Stomach (tissue), 9 donors: Measurements from ENCODE around the gene KRT80. TPM values are rescaled to one million over a fixed set of nuclear protein-coding genes. Genes with fewer than 3 reads are reported as not detected.
A peak's percentile ranks its signal among the peaks of the same experiment; 100 is the strongest.

ENCODE experiments used
- DNase-seq, 2 donors: peaks; one replicate each; pipeline versions ENCODE4 v3.0.0 to v3.0.0-alpha.2; 2013 to 2019
- H3K27ac ChIP-seq, 5 donors: fragments of 200-600 bp in 4 of 5; sonication (generic) in 4 of 5; one replicate each; pipeline ENCODE4 v1.5.1; 2013 to 2019; ENCODE audit warnings: mild to moderate bottlenecking in 1 of 5, moderate library complexity in 1 of 5
- H3K27me3 ChIP-seq, 3 donors: fragments of 200-600 bp; sonication (generic); one replicate each; pipeline ENCODE4 v1.5.1; 2017 to 2019; ENCODE audit warnings: mixed run types in 1 of 3
- H3K36me3 ChIP-seq, 4 donors: fragments of 200-600 bp; sonication (generic); 1 replicate in 3 of 4; 2 replicates in 1 of 4; pipeline ENCODE4 v1.5.1; 2016 to 2019
- H3K4me1 ChIP-seq, 4 donors: fragments of 200-600 bp; sonication (generic); one replicate each; pipeline ENCODE4 v1.5.1; 2016 to 2019
- H3K4me3 ChIP-seq, 4 donors: fragments of 200-600 bp; sonication (generic) in 3 of 4; one replicate each; pipeline ENCODE4 v1.5.1; 2016 to 2019; ENCODE audit warnings: mild to moderate bottlenecking in 1 of 4
- H3K9me3 ChIP-seq, 4 donors: fragments of 200-600 bp; sonication (generic); one replicate each; pipeline ENCODE4 v1.5.1; 2016 to 2019
- EP300 ChIP-seq: sonication (generic); formaldehyde crosslinking; IDR thresholded peaks from one replicate; pipeline ENCODE4 v1.6.1; 2017; ENCODE audit warnings: antibody characterized with exemption
- POLR2A ChIP-seq, 4 donors: fragments of 450-650 bp; IDR thresholded peaks; one replicate each; pipeline ENCODE4 v1.6.1; 2016; ENCODE audit warnings: antibody characterized with exemption in 4 of 4, control low read depth in 2 of 4, mild to moderate bottlenecking in 1 of 4, moderate library complexity in 1 of 4
- POLR2AphosphoS5 ChIP-seq, 3 donors: sonication (generic); formaldehyde crosslinking; IDR thresholded peaks; one replicate each; pipeline ENCODE4 v1.6.1; 2016; ENCODE audit warnings: antibody characterized with exemption in 3 of 3
- WGBS, 5 donors: extraction: QIAGEN DNeasy Blood & Tissue Kit in 3 of 5; methylation state at CpG; one replicate each; pipeline versions ENCODE4 v1.1.5 to v1.1.7; 2013 to 2018; 5-methylcytosine and 5-hydroxymethylcytosine counted together
- intact Hi-C: fragments of 100-400 bp; cut with DNase I; formaldehyde crosslinking; loops from one replicate; pipeline ENCODE4 v1.15.1; 2023; ENCODE audit warnings: low total_unique reads
- polyA plus RNA-seq, 3 donors: library from polyadenylated mRNA; stranded (reverse); fragments of 200-250 nt; gene quantifications; one replicate each; pipeline ENCODE4 v1.2.3, GENCODE V29; 2013
- total RNA-seq, 5 donors: library from RNA; depleted of rRNA; stranded (reverse); fragments of >200 nt; gene quantifications; one replicate each; pipeline versions ENCODE4 v1.1.0 to v1.2.3, GENCODE V29; 2014 to 2016
- TF ChIP-seq, protein P1 (sequence below), 7 experiments: fragments of 450-650 bp in 4 of 7; fragments of 200-600 bp in 3 of 7; sonication (generic) in 3 of 7; IDR thresholded peaks; one replicate each; pipeline ENCODE4 v1.5.1; 2016 to 2019; ENCODE audit warnings: antibody characterized with exemption in 7 of 7, control low read depth in 2 of 7, mild to moderate bottlenecking in 1 of 7
- donor health status: healthy with polysubstance abuse.
- donor health status: Bipolar disorder and iron deficiency.
- donor health status: healthy.

KRT80 gene
- total and polyA plus RNA-seq, 8 donors, result 0.29 to 3.7 (median 0.45) TPM; not detected in 3

DNA sequence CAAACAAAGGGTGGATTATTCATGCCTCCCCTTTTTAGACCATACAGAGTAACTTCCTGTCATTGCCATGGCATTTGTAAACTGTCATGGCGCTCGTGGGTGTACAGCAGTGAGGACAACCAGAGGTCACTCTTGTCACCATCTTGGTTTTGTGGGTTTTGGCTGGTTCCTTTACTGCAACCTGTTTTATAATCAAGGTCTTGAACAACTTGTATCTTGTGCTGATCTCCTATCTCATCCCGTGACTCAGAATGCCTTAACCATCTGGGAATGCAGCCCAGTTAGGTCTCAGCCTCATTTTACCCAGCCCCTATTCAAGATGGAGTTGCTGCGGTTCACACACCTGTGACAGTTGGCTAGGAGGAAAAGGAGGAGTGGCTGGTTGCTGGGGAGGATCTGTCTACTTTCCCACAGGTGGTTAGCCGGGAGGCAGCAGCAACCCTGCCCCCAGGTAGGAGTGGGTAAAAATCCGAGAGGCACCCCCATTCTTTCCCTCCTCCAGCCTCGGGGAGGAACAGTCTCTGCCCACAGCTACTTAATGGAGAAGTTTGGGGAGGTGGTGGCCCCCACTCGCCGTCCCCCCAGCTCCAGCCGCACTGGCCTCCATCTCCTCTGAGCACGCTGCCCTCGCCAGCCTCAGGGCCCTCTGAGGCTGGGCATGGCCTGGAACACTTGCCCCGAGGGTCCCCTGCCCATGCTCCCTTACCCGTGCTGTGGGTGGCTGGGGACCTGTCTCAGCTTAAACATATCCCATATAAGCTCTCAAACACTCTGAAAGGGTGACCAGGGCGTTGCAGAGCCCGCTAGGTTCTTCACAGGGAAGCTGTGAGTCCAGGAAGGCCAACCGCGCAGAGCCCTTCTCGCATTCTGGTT lies 70.6 kb downstream of the KRT80 start:
- no peak for TF ChIP-seq EP300
- no peak for TF ChIP-seq POLR2AphosphoS5 (IDR thresholded peaks at IDR 0.05)
- TF ChIP-seq, protein P1, sequence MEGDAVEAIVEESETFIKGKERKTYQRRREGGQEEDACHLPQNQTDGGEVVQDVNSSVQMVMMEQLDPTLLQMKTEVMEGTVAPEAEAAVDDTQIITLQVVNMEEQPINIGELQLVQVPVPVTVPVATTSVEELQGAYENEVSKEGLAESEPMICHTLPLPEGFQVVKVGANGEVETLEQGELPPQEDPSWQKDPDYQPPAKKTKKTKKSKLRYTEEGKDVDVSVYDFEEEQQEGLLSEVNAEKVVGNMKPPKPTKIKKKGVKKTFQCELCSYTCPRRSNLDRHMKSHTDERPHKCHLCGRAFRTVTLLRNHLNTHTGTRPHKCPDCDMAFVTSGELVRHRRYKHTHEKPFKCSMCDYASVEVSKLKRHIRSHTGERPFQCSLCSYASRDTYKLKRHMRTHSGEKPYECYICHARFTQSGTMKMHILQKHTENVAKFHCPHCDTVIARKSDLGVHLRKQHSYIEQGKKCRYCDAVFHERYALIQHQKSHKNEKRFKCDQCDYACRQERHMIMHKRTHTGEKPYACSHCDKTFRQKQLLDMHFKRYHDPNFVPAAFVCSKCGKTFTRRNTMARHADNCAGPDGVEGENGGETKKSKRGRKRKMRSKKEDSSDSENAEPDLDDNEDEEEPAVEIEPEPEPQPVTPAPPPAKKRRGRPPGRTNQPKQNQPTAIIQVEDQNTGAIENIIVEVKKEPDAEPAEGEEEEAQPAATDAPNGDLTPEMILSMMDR (IDR thresholded peaks at IDR 0.05), result no peak
- TF ChIP-seq POLR2A (IDR thresholded peaks at IDR 0.05), result no peak
- Histone ChIP-seq H3K36me3 (no peaks in the 10 kb centered on the region), H3K4me3 (no peak overlapping the region), H3K9me3 (no peaks in the 10 kb centered on the region), H3K4me1 (peaks cover 20 to 53% (median 28%) of the 10 kb centered on the region in 4 donors), H3K27me3 (peaks cover 0 to 46% (median 0%) of the 10 kb centered on the region in 3 donors), H3K27ac (peak overlapping the region in 1 of 5 donors; percentile 36)
- no peak for DNase-seq
- WGBS, 5 donors, result 63 to 71% (median 65%) methylated on average over 18 to 19 of the region's 19 CpGs
- intact Hi-C loops, result loop anchor here (5.0 kb wide), 1 partner anchor 94 kb away; no protein-coding TSS in a partner anchor

DNA sequence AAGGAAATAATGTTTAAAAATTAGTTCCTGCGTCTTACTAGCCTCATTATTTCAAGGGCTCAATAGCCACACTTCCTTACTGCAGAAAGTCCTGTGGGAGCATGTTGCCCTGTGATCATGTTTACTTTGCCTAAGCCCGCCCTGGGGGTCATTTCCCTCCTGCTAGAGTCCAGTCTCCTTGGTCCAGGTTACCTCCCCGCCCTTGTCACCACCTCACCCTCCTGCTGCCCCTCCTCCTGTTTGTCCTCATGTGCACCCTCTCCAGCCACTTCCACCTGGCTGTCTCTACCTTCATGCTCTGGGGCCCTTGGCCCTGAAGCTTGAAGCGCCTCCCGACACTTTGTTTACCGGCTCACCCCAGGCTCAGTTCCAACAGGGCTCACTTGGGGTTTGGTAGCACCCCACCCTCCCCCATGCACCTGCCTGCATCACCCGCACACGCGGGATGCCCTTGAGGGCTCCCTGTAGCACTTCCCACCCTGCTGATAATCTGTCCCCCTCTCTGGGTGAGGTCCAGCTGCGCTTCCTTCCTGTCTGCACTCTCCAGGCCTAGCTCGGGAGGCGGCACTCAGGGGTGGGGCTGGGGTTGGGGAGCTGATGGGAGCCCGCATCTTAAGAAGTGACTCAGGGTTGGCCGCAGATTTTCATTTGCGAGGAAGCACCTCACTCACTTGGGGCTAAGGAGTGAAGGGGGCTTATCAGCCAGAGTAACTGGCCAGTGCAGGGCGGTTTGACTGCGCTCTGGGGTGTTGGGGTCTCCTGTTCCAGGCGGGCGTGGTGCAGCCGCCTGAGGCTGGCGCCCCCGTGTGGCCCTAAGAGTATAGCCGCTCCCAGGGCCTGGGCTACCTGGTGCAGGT lies 72.2 kb downstream of the KRT80 start:
- peaks cover 0 to 49% (median 0%) of the 10 kb centered on the region in 3 donors for H3K27me3 ChIP-seq
- no peak for TF ChIP-seq EP300
- TF ChIP-seq, protein P1 (IDR thresholded peaks at IDR 0.05), result peak in 5 of 7 experiments; percentile 46 to 72 (median 53)
- no peak for TF ChIP-seq POLR2A (IDR thresholded peaks at IDR 0.05)
- peak in 1 of 3 donors; percentile 5 for TF ChIP-seq POLR2AphosphoS5 (IDR thresholded peaks at IDR 0.05)
- DNase-seq, result peak; percentile 77 to 86
- intact Hi-C loops, result loop anchor here (5.0 kb wide), 1 partner anchor 92 kb away; no protein-coding TSS in a partner anchor
- peak overlapping the region; percentile 20 to 67 (median 60) for H3K27ac ChIP-seq
- 11 to 16% (median 14%) methylated on average over 15 to 23 of the region's 23 CpGs for WGBS, 5 donors
- H3K4me1 ChIP-seq, result peaks cover 17 to 51% (median 25%) of the 10 kb centered on the region in 4 donors
- no peaks in the 10 kb centered on the region for H3K36me3 ChIP-seq
- H3K9me3 ChIP-seq, result no peaks in the 10 kb centered on the region
- no peak overlapping the region for H3K4me3 ChIP-seq

Other genes starting within 250 kb of the KRT80 start
- 10 to 100 TPM; 23.9 to 53.1 (median 31.3) TPM for gene ACVR1B, start 240.3 kb downstream of the KRT80 start, total RNA-seq
- gene ACVR1B, start 240.3 kb downstream of the KRT80 start, polyA plus RNA-seq, result 1 to 10 TPM; 8.3 to 9.5 (median 9.1) TPM
- gene TAMALIN, start 185.1 kb downstream of the KRT80 start, total RNA-seq, result 10 to 100 TPM in 2 of 5 donors, 1 to 10 TPM in 2, not detected in 1; 2.7 to 61.3 (median 16.6) TPM
- 10 to 100 TPM in 2 of 3 donors, 1 to 10 TPM in 1; 6.4 to 17.0 (median 16.3) TPM for gene TAMALIN, start 185.1 kb downstream of the KRT80 start, polyA plus RNA-seq
- 100 to 1,000 TPM in 3 of 5 donors, 10 to 100 TPM in 2; 29.4 to 384 (median 230) TPM for gene NR4A1, start 140.6 kb downstream of the KRT80 start, total RNA-seq
- 10 to 100 TPM; 41.3 to 65.5 (median 55.0) TPM for gene NR4A1, start 140.6 kb downstream of the KRT80 start, polyA plus RNA-seq
- 100 to 1,000 TPM in 1 of 5 donors, 10 to 100 TPM in 3, 1 to 10 TPM in 1; 7.6 to 105 (median 36.5) TPM for gene ATG101, start 122.0 kb downstream of the KRT80 start, total RNA-seq
- 10 to 100 TPM; 36.8 to 80.3 (median 67.1) TPM for gene ATG101, start 122.0 kb downstream of the KRT80 start, polyA plus RNA-seq
- 10 to 100 TPM in 1 of 5 donors, 1 to 10 TPM in 3, not detected in 1; 1.1 to 21.6 (median 6.8) TPM for gene SMIM41, start 112.3 kb downstream of the KRT80 start, total RNA-seq
- gene SMIM41, start 112.3 kb downstream of the KRT80 start, polyA plus RNA-seq, result 10 to 100 TPM in 1 of 3 donors, 1 to 10 TPM in 2; 1.5 to 11.8 (median 6.5) TPM
- gene KRT7, start 41.2 kb upstream of the KRT80 start, total RNA-seq, result 100 to 1,000 TPM in 1 of 5 donors, 10 to 100 TPM in 2, not detected in 2; 47.0 to 186 (median 95.8) TPM
- gene KRT7, start 41.2 kb upstream of the KRT80 start, polyA plus RNA-seq, result 100 to 1,000 TPM in 2 of 3 donors, 1 to 10 TPM in 1; 6.4 to 214 (median 138) TPM
- gene KRT86, start 82.6 kb upstream of the KRT80 start, total RNA-seq, result not detected
- not detected for gene KRT86, start 82.6 kb upstream of the KRT80 start, polyA plus RNA-seq
- not detected for gene KRT81, start 99.5 kb upstream of the KRT80 start, total RNA-seq
- gene KRT81, start 99.5 kb upstream of the KRT80 start, polyA plus RNA-seq, result under 1 TPM in 1 of 3 donors, not detected in 2; 0.15 TPM
- not detected for gene KRT83, start 129.4 kb upstream of the KRT80 start, total RNA-seq
- gene KRT83, start 129.4 kb upstream of the KRT80 start, polyA plus RNA-seq, result not detected
- not detected for gene KRT85, start 175.5 kb upstream of the KRT80 start, total RNA-seq
- gene KRT85, start 175.5 kb upstream of the KRT80 start, polyA plus RNA-seq, result not detected
- gene KRT84, start 193.6 kb upstream of the KRT80 start, total RNA-seq, result not detected
- not detected for gene KRT84, start 193.6 kb upstream of the KRT80 start, polyA plus RNA-seq
- gene KRT82, start 214.3 kb upstream of the KRT80 start, total RNA-seq, result not detected
- gene KRT82, start 214.3 kb upstream of the KRT80 start, polyA plus RNA-seq, result not detected
- gene KRT75, start 242.4 kb upstream of the KRT80 start, total RNA-seq, result not detected
- not detected for gene KRT75, start 242.4 kb upstream of the KRT80 start, polyA plus RNA-seq